H1 (cell line): ENCODE results near the gene ZNF280C. TPM values are rescaled to one million over a fixed set of nuclear protein-coding genes. Genes with fewer than 3 reads are reported as not detected.

Experiments
- CHD2 ChIP-seq: IDR thresholded peaks from 2 replicates; pipeline ENCODE4 v1.6.1; 2012; ENCODE audit warnings: low read length, improper control_type of control experiment
- EGR1 ChIP-seq: IDR thresholded peaks from 2 replicates; pipeline ENCODE4 v1.6.1; 2011; ENCODE audit warnings: low read depth, low read length, borderline replicate concordance
- EZH2 ChIP-seq: fragments of 200-600 bp; sonication (generic); IDR thresholded peaks from 2 replicates; pipeline ENCODE4 v1.7.1; 2012; ENCODE audit warnings: low read depth, mild to moderate bottlenecking, moderate library complexity, low read length, inconsistent platforms; ENCODE audit not compliant: severe bottlenecking
- KDM4A ChIP-seq: IDR thresholded peaks from one replicate; pipeline ENCODE4 v1.7.1; 2012; ENCODE audit warnings: low read depth, mild to moderate bottlenecking, moderate library complexity, low read length, inconsistent platforms; ENCODE audit not compliant: severe bottlenecking
- MAFK ChIP-seq: IDR thresholded peaks from 2 replicates; pipeline ENCODE4 v1.6.1; 2012; ENCODE audit warnings: low read depth, mild to moderate bottlenecking, improper control_type of control experiment, low read length
- POLR2A ChIP-seq, 2 experiments: IDR thresholded peaks; 1 replicate in 1 of 2; 2 replicates in 1 of 2; pipeline ENCODE4 v1.6.1; 2011; ENCODE audit warnings: low read depth in 2 of 2, low read length in 2 of 2, mild to moderate bottlenecking in 2 of 2; ENCODE audit errors: control extremely low read depth in 1 of 2
- polyA plus RNA-seq, 7 experiments: library from polyadenylated mRNA; depleted of rRNA in 3 of 7; stranded (reverse) in 5 of 7; unstranded in 2 of 7; fragments of >200 nt in 5 of 7; fragments of 200-250 nt in 2 of 7; gene quantifications; 1 replicate in 5 of 7; 2 replicates in 1 of 7; 4 replicates in 1 of 7; pipeline versions ENCODE4 v1.2.1 to v1.2.3, GENCODE V29; 2011 to 2013; ENCODE audit warnings: missing spikeins in 2 of 7, mixed read lengths in 2 of 7
- total RNA-seq: library from RNA; stranded (reverse); fragmentation: NEBNext Ultra II Directional; extraction: Animal tissue kit (Norgen Biotek cat#: 25700); gene quantifications from 2 replicates; pipeline ENCODE4 v1.2.1, GENCODE V29; 2021
- TF ChIP-seq, protein P1 (sequence below): fragments of 300-600 bp; sonication (generic); IDR thresholded peaks from 2 replicates; pipeline ENCODE4 v1.7.1; 2012; ENCODE audit warnings: low read length, moderate library complexity, mild to moderate bottlenecking, inconsistent platforms; ENCODE audit not compliant: insufficient replicate concordance
- TF ChIP-seq, protein P2 (sequence below), 3 experiments: IDR thresholded peaks; 1 replicate in 2 of 3; 2 replicates in 1 of 3; pipeline versions ENCODE4 v1.5.1 to v1.6.1; 2011; ENCODE audit warnings: low read length in 3 of 3, mild to moderate bottlenecking in 3 of 3, inconsistent platforms in 2 of 3, low read depth in 1 of 3, moderate library complexity in 1 of 3; ENCODE audit not compliant: insufficient read depth in 1 of 3; ENCODE audit errors: control extremely low read depth in 1 of 3

The ZNF280C gene
- total and polyA plus RNA-seq, 2 of the 8 experiments (the other 6 are each of a cell fraction or from before 2014, with no cell fraction given) = 8.4 to 13.4 TPM

DNA sequence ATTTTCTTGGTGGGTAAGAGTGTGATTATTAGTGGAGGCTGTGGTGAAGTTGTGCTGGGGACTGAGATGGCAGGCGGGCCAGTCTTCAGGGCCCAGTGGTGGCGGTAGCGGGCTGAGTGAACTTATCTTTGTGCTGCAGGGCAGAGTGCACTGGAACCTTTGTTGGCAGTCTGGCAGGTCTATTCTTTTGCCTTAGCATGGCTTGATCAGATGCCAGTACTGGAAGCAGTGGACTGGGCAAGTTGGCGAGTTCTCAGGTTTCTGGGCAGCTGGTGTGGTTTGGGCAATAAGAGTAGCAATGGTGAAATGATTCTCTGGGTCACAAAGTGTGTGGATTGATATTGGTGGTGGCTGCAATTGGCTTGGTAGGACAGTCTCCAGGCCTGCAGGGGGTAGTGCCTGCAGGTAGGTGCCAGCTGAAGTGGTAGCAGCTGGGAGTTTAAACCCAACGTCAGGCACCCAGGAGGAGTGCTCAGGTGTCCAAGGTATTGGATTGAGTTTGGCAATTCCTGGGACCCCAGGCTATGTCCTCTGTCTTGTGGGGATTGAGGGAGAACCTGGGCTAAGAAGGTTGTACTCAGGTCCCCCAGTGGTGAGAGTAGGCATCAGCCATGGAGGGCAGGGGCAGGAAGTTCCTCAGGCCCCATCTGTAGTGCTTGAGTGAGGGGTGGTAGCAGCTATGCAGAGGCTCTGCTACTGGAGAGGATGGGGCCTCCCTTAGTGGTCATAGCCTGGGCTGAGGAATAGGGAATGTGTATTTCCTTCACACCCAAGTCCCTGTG, 36.1 kb upstream of the ZNF280C start (continued):
- TF ChIP-seq, protein P1, sequence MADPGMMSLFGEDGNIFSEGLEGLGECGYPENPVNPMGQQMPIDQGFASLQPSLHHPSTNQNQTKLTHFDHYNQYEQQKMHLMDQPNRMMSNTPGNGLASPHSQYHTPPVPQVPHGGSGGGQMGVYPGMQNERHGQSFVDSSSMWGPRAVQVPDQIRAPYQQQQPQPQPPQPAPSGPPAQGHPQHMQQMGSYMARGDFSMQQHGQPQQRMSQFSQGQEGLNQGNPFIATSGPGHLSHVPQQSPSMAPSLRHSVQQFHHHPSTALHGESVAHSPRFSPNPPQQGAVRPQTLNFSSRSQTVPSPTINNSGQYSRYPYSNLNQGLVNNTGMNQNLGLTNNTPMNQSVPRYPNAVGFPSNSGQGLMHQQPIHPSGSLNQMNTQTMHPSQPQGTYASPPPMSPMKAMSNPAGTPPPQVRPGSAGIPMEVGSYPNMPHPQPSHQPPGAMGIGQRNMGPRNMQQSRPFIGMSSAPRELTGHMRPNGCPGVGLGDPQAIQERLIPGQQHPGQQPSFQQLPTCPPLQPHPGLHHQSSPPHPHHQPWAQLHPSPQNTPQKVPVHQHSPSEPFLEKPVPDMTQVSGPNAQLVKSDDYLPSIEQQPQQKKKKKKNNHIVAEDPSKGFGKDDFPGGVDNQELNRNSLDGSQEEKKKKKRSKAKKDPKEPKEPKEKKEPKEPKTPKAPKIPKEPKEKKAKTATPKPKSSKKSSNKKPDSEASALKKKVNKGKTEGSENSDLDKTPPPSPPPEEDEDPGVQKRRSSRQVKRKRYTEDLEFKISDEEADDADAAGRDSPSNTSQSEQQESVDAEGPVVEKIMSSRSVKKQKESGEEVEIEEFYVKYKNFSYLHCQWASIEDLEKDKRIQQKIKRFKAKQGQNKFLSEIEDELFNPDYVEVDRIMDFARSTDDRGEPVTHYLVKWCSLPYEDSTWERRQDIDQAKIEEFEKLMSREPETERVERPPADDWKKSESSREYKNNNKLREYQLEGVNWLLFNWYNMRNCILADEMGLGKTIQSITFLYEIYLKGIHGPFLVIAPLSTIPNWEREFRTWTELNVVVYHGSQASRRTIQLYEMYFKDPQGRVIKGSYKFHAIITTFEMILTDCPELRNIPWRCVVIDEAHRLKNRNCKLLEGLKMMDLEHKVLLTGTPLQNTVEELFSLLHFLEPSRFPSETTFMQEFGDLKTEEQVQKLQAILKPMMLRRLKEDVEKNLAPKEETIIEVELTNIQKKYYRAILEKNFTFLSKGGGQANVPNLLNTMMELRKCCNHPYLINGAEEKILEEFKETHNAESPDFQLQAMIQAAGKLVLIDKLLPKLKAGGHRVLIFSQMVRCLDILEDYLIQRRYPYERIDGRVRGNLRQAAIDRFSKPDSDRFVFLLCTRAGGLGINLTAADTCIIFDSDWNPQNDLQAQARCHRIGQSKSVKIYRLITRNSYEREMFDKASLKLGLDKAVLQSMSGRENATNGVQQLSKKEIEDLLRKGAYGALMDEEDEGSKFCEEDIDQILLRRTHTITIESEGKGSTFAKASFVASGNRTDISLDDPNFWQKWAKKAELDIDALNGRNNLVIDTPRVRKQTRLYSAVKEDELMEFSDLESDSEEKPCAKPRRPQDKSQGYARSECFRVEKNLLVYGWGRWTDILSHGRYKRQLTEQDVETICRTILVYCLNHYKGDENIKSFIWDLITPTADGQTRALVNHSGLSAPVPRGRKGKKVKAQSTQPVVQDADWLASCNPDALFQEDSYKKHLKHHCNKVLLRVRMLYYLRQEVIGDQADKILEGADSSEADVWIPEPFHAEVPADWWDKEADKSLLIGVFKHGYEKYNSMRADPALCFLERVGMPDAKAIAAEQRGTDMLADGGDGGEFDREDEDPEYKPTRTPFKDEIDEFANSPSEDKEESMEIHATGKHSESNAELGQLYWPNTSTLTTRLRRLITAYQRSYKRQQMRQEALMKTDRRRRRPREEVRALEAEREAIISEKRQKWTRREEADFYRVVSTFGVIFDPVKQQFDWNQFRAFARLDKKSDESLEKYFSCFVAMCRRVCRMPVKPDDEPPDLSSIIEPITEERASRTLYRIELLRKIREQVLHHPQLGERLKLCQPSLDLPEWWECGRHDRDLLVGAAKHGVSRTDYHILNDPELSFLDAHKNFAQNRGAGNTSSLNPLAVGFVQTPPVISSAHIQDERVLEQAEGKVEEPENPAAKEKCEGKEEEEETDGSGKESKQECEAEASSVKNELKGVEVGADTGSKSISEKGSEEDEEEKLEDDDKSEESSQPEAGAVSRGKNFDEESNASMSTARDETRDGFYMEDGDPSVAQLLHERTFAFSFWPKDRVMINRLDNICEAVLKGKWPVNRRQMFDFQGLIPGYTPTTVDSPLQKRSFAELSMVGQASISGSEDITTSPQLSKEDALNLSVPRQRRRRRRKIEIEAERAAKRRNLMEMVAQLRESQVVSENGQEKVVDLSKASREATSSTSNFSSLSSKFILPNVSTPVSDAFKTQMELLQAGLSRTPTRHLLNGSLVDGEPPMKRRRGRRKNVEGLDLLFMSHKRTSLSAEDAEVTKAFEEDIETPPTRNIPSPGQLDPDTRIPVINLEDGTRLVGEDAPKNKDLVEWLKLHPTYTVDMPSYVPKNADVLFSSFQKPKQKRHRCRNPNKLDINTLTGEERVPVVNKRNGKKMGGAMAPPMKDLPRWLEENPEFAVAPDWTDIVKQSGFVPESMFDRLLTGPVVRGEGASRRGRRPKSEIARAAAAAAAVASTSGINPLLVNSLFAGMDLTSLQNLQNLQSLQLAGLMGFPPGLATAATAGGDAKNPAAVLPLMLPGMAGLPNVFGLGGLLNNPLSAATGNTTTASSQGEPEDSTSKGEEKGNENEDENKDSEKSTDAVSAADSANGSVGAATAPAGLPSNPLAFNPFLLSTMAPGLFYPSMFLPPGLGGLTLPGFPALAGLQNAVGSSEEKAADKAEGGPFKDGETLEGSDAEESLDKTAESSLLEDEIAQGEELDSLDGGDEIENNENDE = no peak
- TF ChIP-seq, protein P2, sequence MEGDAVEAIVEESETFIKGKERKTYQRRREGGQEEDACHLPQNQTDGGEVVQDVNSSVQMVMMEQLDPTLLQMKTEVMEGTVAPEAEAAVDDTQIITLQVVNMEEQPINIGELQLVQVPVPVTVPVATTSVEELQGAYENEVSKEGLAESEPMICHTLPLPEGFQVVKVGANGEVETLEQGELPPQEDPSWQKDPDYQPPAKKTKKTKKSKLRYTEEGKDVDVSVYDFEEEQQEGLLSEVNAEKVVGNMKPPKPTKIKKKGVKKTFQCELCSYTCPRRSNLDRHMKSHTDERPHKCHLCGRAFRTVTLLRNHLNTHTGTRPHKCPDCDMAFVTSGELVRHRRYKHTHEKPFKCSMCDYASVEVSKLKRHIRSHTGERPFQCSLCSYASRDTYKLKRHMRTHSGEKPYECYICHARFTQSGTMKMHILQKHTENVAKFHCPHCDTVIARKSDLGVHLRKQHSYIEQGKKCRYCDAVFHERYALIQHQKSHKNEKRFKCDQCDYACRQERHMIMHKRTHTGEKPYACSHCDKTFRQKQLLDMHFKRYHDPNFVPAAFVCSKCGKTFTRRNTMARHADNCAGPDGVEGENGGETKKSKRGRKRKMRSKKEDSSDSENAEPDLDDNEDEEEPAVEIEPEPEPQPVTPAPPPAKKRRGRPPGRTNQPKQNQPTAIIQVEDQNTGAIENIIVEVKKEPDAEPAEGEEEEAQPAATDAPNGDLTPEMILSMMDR (IDR thresholded peaks at IDR 0.05; ENCODE audit: control extremely low read depth in 1 of 3, insufficient read depth in 1 of 3, low read depth in 1 of 3, low read length in 3 of 3) = peak in 2 of 3 experiments; percentile 14 to 32; a peak in 2 of 4 replicates
- TF ChIP-seq CHD2 (no peak), EGR1 (no peak), POLR2A (IDR thresholded peaks at IDR 0.05; ENCODE audit: control extremely low read depth in 1 of 2, low read depth in 2 of 2, low read length in 2 of 2) (no peak), MAFK (no peak), EZH2 (no peak), KDM4A (no peak)
- TF ChIP-seq, all 59 proteins: peak for 2
